Measurements from ENCODE around the gene MAML3.
A peak's percentile ranks its signal among the peaks of the same experiment; 100 is the strongest.

The MAML3 gene

GRCh38 chr4:139921429-139922184, 232.4 kb downstream of the MAML3 start:
- DNase-seq (ENCODE audit: low read depth) = no peak
- H3K4me3 ChIP-seq (ENCODE audit: low read depth, low read length) = no peak overlapping the region
- TF ChIP-seq CTCF (conservative IDR thresholded peaks at IDR 0.05; ENCODE audit: low read depth, low read length) = no peak

- H3K4me3 ChIP-seq (ENCODE audit: low read depth, low read length) = no peak overlapping the region
- no peak for DNase-seq (ENCODE audit: low read depth)
- TF ChIP-seq CTCF (conservative IDR thresholded peaks at IDR 0.05; ENCODE audit: low read depth, low read length) = no peak
These were observed 233.4 kb downstream of the MAML3 start for GRCh38 chr4:139920486-139921002.

GRCh38 chr4:139919521-139919920, 234.5 kb downstream of the MAML3 start:
- no peak overlapping the region for H3K4me3 ChIP-seq (ENCODE audit: low read depth, low read length)
- no peak for TF ChIP-seq CTCF (conservative IDR thresholded peaks at IDR 0.05; ENCODE audit: low read depth, low read length)
- DNase-seq (ENCODE audit: low read depth) = peak; percentile 87

- no peak for TF ChIP-seq CTCF (conservative IDR thresholded peaks at IDR 0.05; ENCODE audit: low read depth, low read length)
- no peak overlapping the region for H3K4me3 ChIP-seq (ENCODE audit: low read depth, low read length)
- no peak for DNase-seq (ENCODE audit: low read depth)
These were observed 235.0 kb downstream of the MAML3 start for GRCh38 chr4:139919004-139919403.

- no peak overlapping the region for H3K4me3 ChIP-seq (ENCODE audit: low read depth, low read length)
- peak; percentile 67 for DNase-seq (ENCODE audit: low read depth)
- TF ChIP-seq CTCF (conservative IDR thresholded peaks at IDR 0.05; ENCODE audit: low read depth, low read length) = no peak
These were observed 235.4 kb downstream of the MAML3 start for GRCh38 chr4:139918591-139918990.

GRCh38 chr4:139917896-139918295, 236.1 kb downstream of the MAML3 start:
- no peak for TF ChIP-seq CTCF (conservative IDR thresholded peaks at IDR 0.05; ENCODE audit: low read depth, low read length)
- H3K4me3 ChIP-seq (ENCODE audit: low read depth, low read length) = no peak overlapping the region
- DNase-seq (ENCODE audit: low read depth) = no peak

GRCh38 chr4:139916041-139916440, 237.9 kb downstream of the MAML3 start:
- TF ChIP-seq CTCF (conservative IDR thresholded peaks at IDR 0.05; ENCODE audit: low read depth, low read length) = no peak
- no peak for DNase-seq (ENCODE audit: low read depth)

More at GRCh38 chr4:139916041-139916440, 237.9 kb downstream of the MAML3 start:
- H3K4me3 ChIP-seq (ENCODE audit: low read depth, low read length) = no peak overlapping the region
